ENCODE data around the gene UNC45A.

DNA sequence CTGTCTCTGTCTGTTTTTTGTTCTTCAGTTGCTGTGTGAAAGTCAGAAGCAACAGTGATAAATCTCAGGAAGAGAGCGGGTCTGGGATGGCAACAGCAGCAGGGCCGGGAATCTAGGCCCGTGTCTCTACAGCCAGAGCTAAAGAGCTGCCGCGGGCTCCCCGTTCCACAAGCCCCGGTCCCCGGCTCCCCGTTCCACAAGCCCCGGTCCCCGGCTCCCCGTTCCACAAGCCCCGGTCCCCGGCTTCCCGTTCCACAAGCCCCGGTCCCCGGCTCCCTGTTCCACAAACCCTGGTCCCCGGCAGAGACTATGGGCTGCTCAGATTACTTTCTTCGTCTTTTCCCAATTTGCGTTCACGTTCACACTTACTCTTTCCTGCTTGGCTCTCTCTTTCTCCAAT, 39.1 kb downstream of the UNC45A start:
- TF ChIP-seq ZNF426 (tag by site-specific recombination; IDR thresholded peaks at IDR 0.05): no peak
- TF ChIP-seq CTCF (tag by site-specific recombination; IDR thresholded peaks at IDR 0.05): no peak
- no peak for TF ChIP-seq HOXA7 (CRISPR knock-in tag; IDR thresholded peaks at IDR 0.05; ENCODE audit: borderline replicate concordance)
